ENCODE data around the gene SPATA17.
"Not testable (repeated sequence)": the region's sequence is repeated elsewhere in the genome, so short reads cannot be mapped to it uniquely, and the experiment has no call there.

The SPATA17 gene

GRCh38 chr1:217681806-217682205, 50.7 kb downstream of the SPATA17 start:
- no peak for DNase-seq

- no peak for DNase-seq
These were observed 56.4 kb downstream of the SPATA17 start for GRCh38 chr1:217687511-217687910.

GRCh38 chr1:217696140-217696539, 65.0 kb downstream of the SPATA17 start:
- not testable (repeated sequence) for DNase-seq

- DNase-seq, result no peak
These were observed 72.2 kb downstream of the SPATA17 start for GRCh38 chr1:217703326-217703725.

GRCh38 chr1:217712925-217713597, 81.9 kb downstream of the SPATA17 start:
- DNase-seq, result no peak

GRCh38 chr1:217715681-217716080, 84.5 kb downstream of the SPATA17 start:
- no peak for DNase-seq

- no peak for DNase-seq
These were observed 86.8 kb downstream of the SPATA17 start for GRCh38 chr1:217717959-217718358.

- peak; percentile 4 for DNase-seq
These were observed 87.7 kb downstream of the SPATA17 start for GRCh38 chr1:217718873-217719272.

GRCh38 chr1:217721692-217722091, 90.5 kb downstream of the SPATA17 start:
- no peak for DNase-seq

GRCh38 chr1:217734973-217735372, 103.8 kb downstream of the SPATA17 start:
- DNase-seq, result no peak

- DNase-seq, result peak; percentile 64
These were observed 116.1 kb downstream of the SPATA17 start for GRCh38 chr1:217747156-217747769.

GRCh38 chr1:217769768-217770167, 138.6 kb downstream of the SPATA17 start:
- no peak for DNase-seq

- no peak for DNase-seq
These were observed 139.8 kb downstream of the SPATA17 start for GRCh38 chr1:217770918-217771317.

GRCh38 chr1:217776693-217777092, 145.5 kb downstream of the SPATA17 start:
- no peak for DNase-seq

- DNase-seq, result no peak
These were observed 149.9 kb downstream of the SPATA17 start for GRCh38 chr1:217781056-217781455.

- DNase-seq, result no peak
These were observed 159.9 kb downstream of the SPATA17 start for GRCh38 chr1:217791091-217791490.

- DNase-seq, result no peak
These were observed 174.6 kb downstream of the SPATA17 start for GRCh38 chr1:217805792-217806191.

- no peak for DNase-seq
These were observed 181.0 kb downstream of the SPATA17 start for GRCh38 chr1:217812175-217812574.

GRCh38 chr1:217813031-217813430, 181.9 kb downstream of the SPATA17 start:
- no peak for DNase-seq

- DNase-seq, result no peak
These were observed 206.5 kb downstream of the SPATA17 start for GRCh38 chr1:217837691-217838090.

GRCh38 chr1:217839161-217839560, 208.0 kb downstream of the SPATA17 start:
- DNase-seq, result no peak

GRCh38 chr1:217846733-217847132, 215.6 kb downstream of the SPATA17 start:
- DNase-seq, result no peak

- DNase-seq, result no peak
These were observed 216.5 kb downstream of the SPATA17 start for GRCh38 chr1:217847643-217848042.

- DNase-seq, result no peak
These were observed 225.3 kb downstream of the SPATA17 start for GRCh38 chr1:217856342-217857034.

All from hematopoietic multipotent progenitor cell treated with erythropoietin and hydrocortisone succinate and interleukin-3 and kit ligand, for 4 days (in vitro differentiated cells).